WTC11 (cell line): ENCODE measurements around the gene STPG2.

Experiments
- CTCF ChIP-seq: fragments of 200-600 bp; IDR thresholded peaks from 2 replicates; pipeline ENCODE4 v1.8.0; 2022; ENCODE audit warnings: antibody characterized with exemption
- HMGXB4 ChIP-seq: sonication (generic); formaldehyde crosslinking; IDR thresholded peaks from 2 replicates; pipeline ENCODE4 v1.8.1; 2023; ENCODE audit warnings: mild to moderate bottlenecking, moderate library complexity, missing genetic modification reagents
- JUN ChIP-seq: sonication (generic); formaldehyde crosslinking; IDR thresholded peaks from 2 replicates; pipeline ENCODE4 v1.8.0; 2023; ENCODE audit warnings: mild to moderate bottlenecking, missing genetic modification reagents
- MAX ChIP-seq: sonication (generic); formaldehyde crosslinking; IDR thresholded peaks from 2 replicates; pipeline ENCODE4 v1.8.0; 2022; ENCODE audit warnings: mild to moderate bottlenecking, missing genetic modification reagents
- MXD4 ChIP-seq: fragments of 250-450 bp; sonication (Bioruptor Pico); IDR thresholded peaks from 2 replicates; pipeline ENCODE4 v1.8.0; 2021; ENCODE audit warnings: mild to moderate bottlenecking, moderate library complexity, borderline replicate concordance
- NR2C2 ChIP-seq: sonication (generic); formaldehyde crosslinking; IDR thresholded peaks from 2 replicates; pipeline ENCODE4 v1.8.0; 2022; ENCODE audit warnings: mild to moderate bottlenecking, missing genetic modification reagents
- ZNF121 ChIP-seq: sonication (generic); formaldehyde crosslinking; IDR thresholded peaks from 2 replicates; pipeline ENCODE4 v1.8.0; 2023; ENCODE audit warnings: missing genetic modification reagents
- ZNF232 ChIP-seq: sonication (generic); formaldehyde crosslinking; IDR thresholded peaks from 2 replicates; pipeline ENCODE4 v1.8.0; 2022; ENCODE audit warnings: mild to moderate bottlenecking, missing genetic modification reagents
- ZNF263 ChIP-seq: sonication (generic); formaldehyde crosslinking; IDR thresholded peaks from 2 replicates; pipeline ENCODE4 v1.8.1; 2022; ENCODE audit warnings: low read depth, mild to moderate bottlenecking, moderate library complexity, missing genetic modification reagents
- ZNF317 ChIP-seq: sonication (generic); formaldehyde crosslinking; IDR thresholded peaks from 2 replicates; pipeline ENCODE4 v1.8.1; 2023; ENCODE audit warnings: low read depth, mild to moderate bottlenecking, moderate library complexity, missing genetic modification reagents, borderline replicate concordance
- TF ChIP-seq, protein P1 (sequence below): sonication (generic); formaldehyde crosslinking; IDR thresholded peaks from 2 replicates; pipeline ENCODE4 v1.8.0; 2022; ENCODE audit warnings: missing genetic modification reagents

DNA sequence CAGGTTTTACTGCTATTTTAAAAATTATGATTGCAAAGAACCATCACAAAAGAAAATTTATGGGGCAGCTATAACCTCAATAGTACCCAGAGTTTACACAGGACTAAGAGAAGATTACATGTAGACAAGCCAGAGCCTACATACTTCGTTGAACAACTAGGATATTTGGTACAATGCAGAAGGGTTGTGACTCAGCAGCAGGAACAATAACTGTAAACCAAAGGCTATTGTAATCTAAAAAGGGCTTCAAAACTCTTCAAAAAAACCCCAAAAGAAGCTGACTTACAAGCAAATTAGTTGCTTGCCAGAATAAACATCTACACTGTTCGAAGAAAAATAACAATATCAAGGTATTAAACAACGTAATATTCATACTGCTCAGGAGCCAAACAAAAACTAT is 618.0 kb downstream of the STPG2 start:
- no peak for TF ChIP-seq ZNF121 (CRISPR knock-in tag)
- TF ChIP-seq MAX (CRISPR knock-in tag): no peak
- TF ChIP-seq JUN (CRISPR knock-in tag): no peak
- no peak for TF ChIP-seq CTCF
- no peak for TF ChIP-seq NR2C2 (CRISPR knock-in tag)
- TF ChIP-seq, protein P1, sequence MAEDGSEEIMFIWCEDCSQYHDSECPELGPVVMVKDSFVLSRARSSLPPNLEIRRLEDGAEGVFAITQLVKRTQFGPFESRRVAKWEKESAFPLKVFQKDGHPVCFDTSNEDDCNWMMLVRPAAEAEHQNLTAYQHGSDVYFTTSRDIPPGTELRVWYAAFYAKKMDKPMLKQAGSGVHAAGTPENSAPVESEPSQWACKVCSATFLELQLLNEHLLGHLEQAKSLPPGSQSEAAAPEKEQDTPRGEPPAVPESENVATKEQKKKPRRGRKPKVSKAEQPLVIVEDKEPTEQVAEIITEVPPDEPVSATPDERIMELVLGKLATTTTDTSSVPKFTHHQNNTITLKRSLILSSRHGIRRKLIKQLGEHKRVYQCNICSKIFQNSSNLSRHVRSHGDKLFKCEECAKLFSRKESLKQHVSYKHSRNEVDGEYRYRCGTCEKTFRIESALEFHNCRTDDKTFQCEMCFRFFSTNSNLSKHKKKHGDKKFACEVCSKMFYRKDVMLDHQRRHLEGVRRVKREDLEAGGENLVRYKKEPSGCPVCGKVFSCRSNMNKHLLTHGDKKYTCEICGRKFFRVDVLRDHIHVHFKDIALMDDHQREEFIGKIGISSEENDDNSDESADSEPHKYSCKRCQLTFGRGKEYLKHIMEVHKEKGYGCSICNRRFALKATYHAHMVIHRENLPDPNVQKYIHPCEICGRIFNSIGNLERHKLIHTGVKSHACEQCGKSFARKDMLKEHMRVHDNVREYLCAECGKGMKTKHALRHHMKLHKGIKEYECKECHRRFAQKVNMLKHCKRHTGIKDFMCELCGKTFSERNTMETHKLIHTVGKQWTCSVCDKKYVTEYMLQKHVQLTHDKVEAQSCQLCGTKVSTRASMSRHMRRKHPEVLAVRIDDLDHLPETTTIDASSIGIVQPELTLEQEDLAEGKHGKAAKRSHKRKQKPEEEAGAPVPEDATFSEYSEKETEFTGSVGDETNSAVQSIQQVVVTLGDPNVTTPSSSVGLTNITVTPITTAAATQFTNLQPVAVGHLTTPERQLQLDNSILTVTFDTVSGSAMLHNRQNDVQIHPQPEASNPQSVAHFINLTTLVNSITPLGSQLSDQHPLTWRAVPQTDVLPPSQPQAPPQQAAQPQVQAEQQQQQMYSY (CRISPR knock-in tag): no peak
- no peak for TF ChIP-seq HMGXB4 (CRISPR knock-in tag)
- no peak for TF ChIP-seq ZNF263 (CRISPR knock-in tag)
- no peak for TF ChIP-seq ZNF232 (CRISPR knock-in tag)
- no peak for TF ChIP-seq ZNF317 (CRISPR knock-in tag)
- TF ChIP-seq MXD4: no peak
